DOHH2 (cell line): ENCODE data around the gene ZNF22.
A peak's percentile ranks its signal among the peaks of the same experiment; 100 is the strongest.

ENCODE experiments used
- H3F3A ChIP-seq: fragments of 200-600 bp; sonication (generic), shearing (Covaris generic); 2 replicates; pipeline ENCODE4 v1.6.0; 2016; ENCODE audit warnings: antibody characterized with exemption, mild to moderate bottlenecking; ENCODE audit not compliant: control insufficient read depth, insufficient read depth
- H3K27ac ChIP-seq: fragments of 200-600 bp; sonication (generic); 2 replicates; pipeline ENCODE4 v1.5.1; 2014; ENCODE audit warnings: low read depth, mild to moderate bottlenecking, low read length, moderate library complexity
- H3K27me3 ChIP-seq: fragments of 200-600 bp; sonication (generic); 2 replicates; pipeline ENCODE4 v1.6.1; 2014; ENCODE audit warnings: mild to moderate bottlenecking, low read length, mixed read lengths; ENCODE audit not compliant: control insufficient read depth
- H3K36me3 ChIP-seq: fragments of 200-600 bp; sonication (generic); 2 replicates; pipeline ENCODE4 v1.6.1; 2014; ENCODE audit warnings: mild to moderate bottlenecking, low read length, moderate library complexity, mixed read lengths; ENCODE audit not compliant: control insufficient read depth
- H3K4me1 ChIP-seq: fragments of 200-600 bp; sonication (generic); 2 replicates; pipeline ENCODE4 v1.6.1; 2014; ENCODE audit warnings: mild to moderate bottlenecking, low read length, mixed read lengths; ENCODE audit not compliant: control insufficient read depth
- H3K4me2 ChIP-seq: fragments of 200-600 bp; sonication (generic); 2 replicates; pipeline ENCODE4 v1.6.0; 2014; ENCODE audit warnings: mild to moderate bottlenecking, low read length, moderate library complexity
- H3K4me3 ChIP-seq: fragments of 200-600 bp; sonication (generic); 2 replicates; pipeline ENCODE4 v1.5.1; 2014; ENCODE audit warnings: mild to moderate bottlenecking, low read length, mixed read lengths
- H3K79me2 ChIP-seq: fragments of 200-600 bp; sonication (generic); 2 replicates; pipeline ENCODE4 v1.6.1; 2014; ENCODE audit warnings: mild to moderate bottlenecking, low read length, mixed read lengths; ENCODE audit not compliant: control insufficient read depth
- H3K9me2 ChIP-seq: fragments of 200-600 bp; sonication (generic); replicated peaks from 2 replicates; pipeline ENCODE4 v1.6.1; 2014; ENCODE audit warnings: mild to moderate bottlenecking, low read length, mixed read lengths; ENCODE audit not compliant: control insufficient read depth
- H3K9me3 ChIP-seq: fragments of 200-600 bp; sonication (generic); 2 replicates; pipeline ENCODE4 v1.6.1; 2014; ENCODE audit warnings: antibody characterized with exemption, low read length, mixed read lengths; ENCODE audit not compliant: control insufficient read depth, insufficient read depth
- H4K20me1 ChIP-seq: fragments of 200-600 bp; sonication (generic); 2 replicates; pipeline ENCODE4 v1.6.0; 2014; ENCODE audit warnings: low read depth, mild to moderate bottlenecking, antibody characterized with exemption, low read length, moderate library complexity; ENCODE audit not compliant: control insufficient read depth, insufficient read depth
- CTCF ChIP-seq: fragments of 200-600 bp; sonication (generic); IDR thresholded peaks from one replicate; pipeline ENCODE4 v1.5.1; 2014; ENCODE audit warnings: antibody characterized with exemption, mild to moderate bottlenecking, low read depth, low read length; ENCODE audit not compliant: poor library complexity, severe bottlenecking
- EZH2phosphoT487 ChIP-seq: fragments of 200-600 bp; sonication (generic); IDR thresholded peaks from 2 replicates; pipeline ENCODE4 v1.6.1; 2017; ENCODE audit warnings: borderline replicate concordance, mild to moderate bottlenecking, antibody characterized with exemption, low read length, moderate library complexity, mixed read lengths

Gene ZNF22

GRCh38 chr10:44965651-44966097 is 35.0 kb upstream of the ZNF22 start:
- H3K4me1 ChIP-seq = peaks cover 75% of the 10 kb centered on the region
- no peaks in the 10 kb centered on the region for H3K9me2 ChIP-seq
- no peaks in the 10 kb centered on the region for H4K20me1 ChIP-seq
- no peaks in the 10 kb centered on the region for H3K27me3 ChIP-seq
- H3K4me3 ChIP-seq = peak overlapping the region; percentile 29; the same call in 1 of the 2 replicates
- H3K27ac ChIP-seq = no peak overlapping the region
- peak overlapping the region; percentile 47 for H3K4me2 ChIP-seq
- H3F3A ChIP-seq = 0 out of 2 replicates have a peak, but pooled peaks cover 4% of the 10 kb centered on the region
- H3K36me3 ChIP-seq = no peaks in the 10 kb centered on the region
- no peaks in the 10 kb centered on the region for H3K79me2 ChIP-seq
- no peaks in the 10 kb centered on the region for H3K9me3 ChIP-seq
- TF ChIP-seq CTCF (no peak), EZH2phosphoT487 (no peak)

- Histone ChIP-seq H3K4me3 (peak overlapping the region; percentile 29), H3K4me2 (peak overlapping the region; percentile 47)
- TF ChIP-seq EZH2phosphoT487 = no peak
- TF ChIP-seq CTCF = no peak
Measured at GRCh38 chr10:44966129-44966815, 34.5 kb upstream of the ZNF22 start.

GRCh38 chr10:44966816-44967509 is 33.8 kb upstream of the ZNF22 start:
- no peaks in the 10 kb centered on the region for H3K9me3 ChIP-seq
- peak overlapping the region; percentile 29; the same call in 1 of the 2 replicates for H3K4me3 ChIP-seq
- H3K4me1 ChIP-seq = peaks cover 63% of the 10 kb centered on the region
- H3K36me3 ChIP-seq = no peaks in the 10 kb centered on the region
- H3K27me3 ChIP-seq = no peaks in the 10 kb centered on the region
- no peaks in the 10 kb centered on the region for H4K20me1 ChIP-seq
- H3F3A ChIP-seq = no peaks in the 10 kb centered on the region
- H3K4me2 ChIP-seq = peak overlapping the region; percentile 47
- TF ChIP-seq CTCF (peak; percentile 4), EZH2phosphoT487 (no peak)
- no peaks in the 10 kb centered on the region for H3K79me2 ChIP-seq
- no peaks in the 10 kb centered on the region for H3K9me2 ChIP-seq
- no peak overlapping the region for H3K27ac ChIP-seq

More at GRCh38 chr10:44966129-44966815, 34.5 kb upstream of the ZNF22 start:
- no peaks in the 10 kb centered on the region for H3K27me3 ChIP-seq
- no peak overlapping the region for H3K27ac ChIP-seq
- no peaks in the 10 kb centered on the region for H3F3A ChIP-seq
- H3K36me3 ChIP-seq = no peaks in the 10 kb centered on the region
- H3K9me3 ChIP-seq = no peaks in the 10 kb centered on the region
- H3K79me2 ChIP-seq = no peaks in the 10 kb centered on the region
- peaks cover 69% of the 10 kb centered on the region for H3K4me1 ChIP-seq
- H4K20me1 ChIP-seq = no peaks in the 10 kb centered on the region
- no peaks in the 10 kb centered on the region for H3K9me2 ChIP-seq
